ENCODE results near the gene GABRB3. TPM values are rescaled to one million over a fixed set of nuclear protein-coding genes. Genes with fewer than 3 reads are reported as not detected.

Gene GABRB3
- total and polyA plus RNA-seq, 8 donors: 0.94 to 4.0 (median 2.3) TPM

- no peak for TF ChIP-seq CTCF (IDR thresholded peaks at IDR 0.05)
- Histone ChIP-seq H3K27ac (no peak overlapping the region), H3K27me3 (no peaks in the 10 kb centered on the region), H3K36me3 (no peaks in the 10 kb centered on the region), H3K9me3 (peaks cover 0 to 42% of the 10 kb centered on the region in 2 donors), H3K4me1 (no peaks in the 10 kb centered on the region), H3K4me3 (no peak overlapping the region)
- intact Hi-C loops (cut with DNase I): no loop called here
- DNase-seq (no peak), ATAC-seq (no peak)
These were observed 149.8 kb downstream of the GABRB3 start for GRCh38 chr15:26623071-26623470.

- intact Hi-C loops (cut with DNase I): no loop called here
- peaks cover 0 to 37% of the 10 kb centered on the region in 2 donors for H3K9me3 ChIP-seq
- TF ChIP-seq CTCF (IDR thresholded peaks at IDR 0.05): no peak
- H3K36me3 ChIP-seq: no peaks in the 10 kb centered on the region
- no peak overlapping the region for H3K27ac ChIP-seq
- DNase-seq: no peak
- no peak for ATAC-seq
- no peak overlapping the region for H3K4me3 ChIP-seq
- no peaks in the 10 kb centered on the region for H3K4me1 ChIP-seq
- no peaks in the 10 kb centered on the region for H3K27me3 ChIP-seq
These were observed 151.1 kb downstream of the GABRB3 start for GRCh38 chr15:26621816-26622215.

GRCh38 chr15:26620528-26621458 is 152.1 kb downstream of the GABRB3 start:
- ATAC-seq (no peak), DNase-seq (no peak)
- no peak for TF ChIP-seq CTCF (IDR thresholded peaks at IDR 0.05)
- no peak overlapping the region for H3K4me3 ChIP-seq
- intact Hi-C loops (cut with DNase I): no loop called here
- no peaks in the 10 kb centered on the region for H3K36me3 ChIP-seq
- H3K4me1 ChIP-seq: no peaks in the 10 kb centered on the region
- H3K9me3 ChIP-seq: peaks cover 0 to 39% of the 10 kb centered on the region in 2 donors
- H3K27me3 ChIP-seq: no peaks in the 10 kb centered on the region
- no peak overlapping the region for H3K27ac ChIP-seq

- no peak for TF ChIP-seq CTCF (IDR thresholded peaks at IDR 0.05)
- DNase-seq (no peak), ATAC-seq (no peak)
- H3K4me3 ChIP-seq: no peak overlapping the region
- intact Hi-C loops (cut with DNase I): no loop called here
- no peaks in the 10 kb centered on the region for H3K4me1 ChIP-seq
- H3K27ac ChIP-seq: no peak overlapping the region
- H3K9me3 ChIP-seq: peaks cover 0 to 13% of the 10 kb centered on the region in 2 donors
- no peaks in the 10 kb centered on the region for H3K36me3 ChIP-seq
- no peaks in the 10 kb centered on the region for H3K27me3 ChIP-seq
These were observed 157.0 kb downstream of the GABRB3 start for GRCh38 chr15:26615927-26616302.

- Histone ChIP-seq H3K4me3 (no peak overlapping the region), H3K27me3 (no peaks in the 10 kb centered on the region), H3K27ac (no peak overlapping the region), H3K4me1 (no peaks in the 10 kb centered on the region), H3K9me3 (peaks cover 0 to 13% of the 10 kb centered on the region in 2 donors), H3K36me3 (no peaks in the 10 kb centered on the region)
- no peak for ATAC-seq
- DNase-seq: no peak
- intact Hi-C loops (cut with DNase I): no loop called here
- TF ChIP-seq CTCF (IDR thresholded peaks at IDR 0.05): no peak
These were observed 157.5 kb downstream of the GABRB3 start for GRCh38 chr15:26615188-26615926.
